GM19468 (cell line): Measurements from ENCODE around the gene CPS1.

Experiments
- ATAC-seq: cut with Tn5 transposase; IDR thresholded peaks from one replicate; pipeline ENCODE4 v1.9.1; 2021; ENCODE audit warnings: mild to moderate bottlenecking, moderate library complexity, moderate number of reproducible peaks; ENCODE audit not compliant: unreplicated experiment; ENCODE audit errors: extremely low read depth

CPS1 gene

DNA sequence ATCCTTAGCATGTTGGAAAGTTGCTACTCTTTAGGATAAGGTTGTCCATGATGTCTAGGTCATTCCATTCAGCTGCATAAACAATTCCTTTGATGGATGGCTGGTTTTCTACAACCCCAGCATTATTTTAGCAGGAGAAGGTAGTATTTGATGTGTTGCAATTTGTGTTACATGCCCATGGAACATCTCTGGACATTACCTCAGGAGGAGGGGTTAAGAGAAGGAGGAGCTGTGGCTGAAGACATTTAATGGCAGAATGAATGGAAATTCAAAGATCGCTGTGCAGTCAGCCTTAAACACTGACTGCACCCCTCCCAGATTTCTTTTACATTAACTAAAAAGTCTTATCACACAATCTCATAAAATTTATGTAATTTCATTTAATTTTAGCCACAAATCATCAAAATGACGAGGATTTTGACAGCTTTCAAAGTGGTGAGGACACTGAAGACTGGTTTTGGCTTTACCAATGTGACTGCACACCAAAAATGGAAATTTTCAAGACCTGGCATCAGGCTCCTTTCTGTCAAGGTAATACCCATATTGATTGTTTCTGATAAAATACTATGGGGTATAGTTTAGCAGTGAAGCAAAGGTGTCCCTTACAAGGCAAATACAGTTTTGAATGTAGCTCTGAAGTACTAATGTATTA, at the start of gene CPS1:
Gene CPS1, plus strand, starts transcription at position 271 of the 652 bp plus-strand sequence. Its CDS starts 135 bp downstream, at position 406.
- no peak for ATAC-seq

DNA sequence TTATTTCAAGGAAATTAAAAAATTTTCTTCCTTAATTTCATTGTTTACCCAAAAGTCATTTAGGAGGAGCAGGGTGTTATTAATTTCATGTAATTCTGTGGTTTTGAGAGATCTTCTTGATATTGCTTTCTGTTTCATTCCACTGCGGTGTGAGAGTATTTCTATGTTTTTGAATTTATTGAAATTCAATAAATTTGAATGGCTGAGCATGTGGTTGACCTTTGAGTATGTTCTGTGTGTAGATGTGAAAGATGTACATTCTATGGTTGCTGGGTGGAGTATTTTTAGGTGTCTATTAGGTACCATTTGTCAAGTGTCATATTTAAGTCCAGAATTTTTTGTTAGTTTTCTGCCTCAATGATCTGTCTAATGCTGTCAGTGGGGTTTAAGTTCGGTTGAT, 40.5 kb upstream of the CPS1 start:
- ATAC-seq = no peak

DNA sequence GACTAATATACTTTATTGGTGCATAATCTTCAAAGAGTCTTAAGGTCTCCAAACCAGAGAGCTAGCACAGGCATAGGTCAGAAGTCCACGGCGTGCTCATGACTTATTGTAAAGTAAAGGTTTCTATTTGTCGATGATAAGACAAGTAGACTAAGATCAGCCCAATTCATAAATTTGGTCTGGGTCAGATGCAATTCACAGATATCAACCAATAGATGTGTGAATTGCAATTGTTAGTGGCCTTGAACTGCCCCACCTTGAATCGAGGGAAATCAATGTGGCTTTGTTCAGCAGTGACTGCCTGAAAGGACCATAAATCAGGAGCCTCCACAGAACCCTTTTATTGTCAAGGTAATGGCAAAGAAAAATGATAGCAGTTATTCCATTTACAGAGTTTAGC, 39.1 kb upstream of the CPS1 start:
- no peak for ATAC-seq

DNA sequence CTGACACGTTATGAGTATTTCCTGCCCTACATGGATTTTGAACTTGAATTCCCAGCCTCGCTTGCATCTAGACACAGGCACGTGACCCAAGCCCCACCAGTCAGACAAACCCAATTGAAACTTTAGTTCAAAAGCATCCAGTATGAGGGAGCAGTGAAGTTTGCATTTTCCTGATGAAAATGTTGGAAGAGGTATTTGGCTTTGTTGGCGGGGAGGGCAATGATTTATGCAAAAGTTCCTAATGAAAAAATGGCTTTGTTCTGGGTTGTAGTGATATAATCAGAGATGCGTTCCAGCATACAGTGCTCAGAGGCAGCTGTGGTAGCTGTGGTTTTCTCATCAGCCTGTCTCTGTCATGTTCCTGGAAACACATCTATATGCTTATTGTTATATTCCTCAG, 36.8 kb upstream of the CPS1 start:
- ATAC-seq = no peak

DNA sequence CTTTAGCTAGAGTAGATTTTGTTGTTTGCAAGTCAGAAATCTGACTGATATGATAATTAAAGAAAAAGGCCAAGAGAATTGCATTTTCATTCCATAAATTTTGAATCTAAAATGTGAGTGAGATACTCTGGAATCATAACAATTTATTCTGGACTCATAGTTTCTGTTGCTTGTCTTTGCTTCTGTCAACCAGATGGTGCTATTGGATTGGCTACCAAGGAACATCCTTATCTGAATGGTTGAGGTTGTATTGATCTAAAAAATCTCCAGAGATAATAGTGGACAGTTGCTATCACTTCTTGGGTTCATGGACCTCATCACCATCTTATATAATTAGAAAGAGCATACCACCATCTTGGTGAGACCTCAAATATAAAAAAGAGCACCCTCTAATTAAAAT, 34.0 kb upstream of the CPS1 start:
- no peak for ATAC-seq

DNA sequence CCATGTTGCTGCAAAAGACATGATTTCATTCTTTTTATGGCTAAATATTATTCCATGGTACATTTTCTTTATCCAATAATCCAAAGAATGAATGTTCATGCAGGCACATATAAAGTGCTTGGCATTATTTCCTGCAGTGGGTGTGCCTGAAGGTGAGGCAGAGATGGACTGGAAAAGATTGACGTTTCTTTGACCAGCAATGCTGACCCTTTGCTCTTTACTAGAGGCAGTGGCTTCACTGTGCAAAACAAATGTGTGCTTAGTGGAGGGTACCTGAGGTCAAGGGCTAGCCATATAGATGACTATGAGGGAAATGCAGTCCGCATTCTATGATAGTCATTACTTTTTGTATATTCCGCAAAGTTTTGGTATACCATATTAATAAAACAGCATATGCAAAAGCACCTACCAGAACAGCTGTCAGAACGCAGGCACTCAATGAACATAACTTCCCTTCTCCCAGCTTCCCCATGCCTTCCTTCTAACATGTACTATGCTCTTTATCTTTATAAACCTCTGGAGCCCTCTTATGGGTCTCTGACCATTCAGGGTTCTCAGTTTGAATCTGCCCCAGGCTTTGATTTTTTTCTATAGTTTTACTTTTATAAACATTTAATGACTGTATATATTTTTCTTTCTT, 32.6 kb upstream of the CPS1 start:
- no peak for ATAC-seq

DNA sequence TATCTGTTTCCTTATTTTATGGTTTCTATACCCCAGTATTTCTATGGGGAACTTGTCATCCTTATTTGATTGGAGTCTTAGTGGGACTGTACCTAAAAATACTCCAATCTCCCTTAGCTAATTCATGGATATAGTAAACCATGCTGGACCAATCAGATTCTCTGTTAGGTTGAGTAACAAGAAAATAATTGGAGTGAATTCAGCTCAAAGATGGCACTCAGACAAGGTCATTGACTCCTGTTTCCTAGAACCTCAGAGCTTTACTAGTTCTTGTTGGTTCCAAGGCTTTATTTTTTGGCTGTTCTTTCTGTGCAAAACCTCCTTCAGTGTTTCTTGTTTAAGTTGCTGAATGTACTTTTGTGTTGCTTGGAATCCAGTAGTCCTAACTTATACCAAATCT, 31.9 kb upstream of the CPS1 start:
- no peak for ATAC-seq

DNA sequence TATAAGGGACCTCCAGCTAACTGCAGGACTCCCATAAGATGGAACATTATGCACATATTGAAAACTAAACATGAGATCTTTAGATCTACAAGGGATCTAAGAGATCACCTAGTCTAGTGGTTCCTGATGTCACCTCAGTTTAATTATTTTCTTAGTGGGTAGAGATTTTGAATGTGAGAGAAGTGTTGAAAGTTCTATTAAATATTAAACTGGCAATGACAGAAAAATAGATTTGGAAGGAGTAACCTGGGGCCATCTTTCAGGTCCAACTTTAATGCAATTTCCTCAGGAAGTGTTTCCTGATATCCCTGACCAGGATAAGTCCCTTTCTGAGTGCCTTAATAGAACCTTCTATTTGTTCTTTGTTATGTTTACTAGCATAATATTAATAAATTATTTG, 29.1 kb upstream of the CPS1 start:
- ATAC-seq = no peak

DNA sequence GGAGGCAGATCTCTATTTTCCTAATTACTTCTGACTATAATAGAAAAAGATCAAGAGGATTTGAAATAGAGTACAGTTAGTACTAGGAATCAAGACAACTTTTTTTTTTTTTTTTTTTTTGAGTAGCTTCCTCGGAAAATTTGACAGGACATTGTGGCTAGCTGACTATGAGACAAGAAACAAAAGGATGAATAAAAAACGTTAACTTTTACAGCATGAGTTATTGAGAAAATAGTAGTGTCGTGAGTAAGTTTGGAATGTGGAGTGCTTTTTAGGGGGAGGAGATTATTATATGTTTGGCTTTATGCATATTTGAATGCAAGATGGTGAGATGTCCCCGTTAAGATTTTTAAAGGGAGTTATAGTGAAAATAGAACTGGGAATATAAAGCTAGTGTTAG, 27.7 kb upstream of the CPS1 start:
- ATAC-seq = no peak

DNA sequence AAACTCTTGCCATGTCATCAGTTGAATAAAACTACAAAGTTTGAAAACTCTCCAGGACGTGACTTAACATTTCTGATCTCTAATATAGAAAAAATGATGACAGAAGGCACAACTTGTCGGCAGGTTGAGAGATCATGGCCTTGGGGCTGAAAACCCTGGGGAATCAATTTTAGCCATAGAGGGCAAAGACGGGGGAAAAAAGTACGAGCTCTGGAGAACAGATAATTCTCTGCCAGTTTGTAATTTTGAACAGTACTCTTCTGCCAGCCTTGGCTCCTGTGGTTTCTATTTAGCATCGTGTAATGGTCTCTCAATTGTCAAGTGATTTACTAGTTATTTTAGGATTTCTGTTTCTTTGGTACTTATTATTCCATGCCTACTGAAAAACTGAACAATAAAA, 25.3 kb upstream of the CPS1 start:
- ATAC-seq = no peak

DNA sequence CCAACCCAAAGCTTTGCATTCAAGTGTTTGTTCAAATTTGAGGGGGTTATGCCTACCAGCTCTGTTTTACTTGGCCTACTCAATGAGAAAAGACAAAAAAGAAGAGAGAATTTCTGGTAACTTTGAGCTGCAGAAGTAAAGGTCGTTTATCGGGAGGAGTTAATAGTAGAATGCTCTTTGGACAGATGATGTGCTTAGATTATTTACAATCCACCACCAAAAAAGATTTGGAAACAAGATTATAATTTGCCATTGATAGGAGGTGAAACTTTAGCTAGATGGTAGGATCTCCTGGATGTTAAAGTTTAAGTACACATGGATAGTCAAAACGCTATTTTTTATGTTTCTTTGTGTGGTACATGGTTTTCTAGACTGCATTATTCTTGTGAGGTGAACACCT, 24.9 kb upstream of the CPS1 start:
- ATAC-seq = no peak

DNA sequence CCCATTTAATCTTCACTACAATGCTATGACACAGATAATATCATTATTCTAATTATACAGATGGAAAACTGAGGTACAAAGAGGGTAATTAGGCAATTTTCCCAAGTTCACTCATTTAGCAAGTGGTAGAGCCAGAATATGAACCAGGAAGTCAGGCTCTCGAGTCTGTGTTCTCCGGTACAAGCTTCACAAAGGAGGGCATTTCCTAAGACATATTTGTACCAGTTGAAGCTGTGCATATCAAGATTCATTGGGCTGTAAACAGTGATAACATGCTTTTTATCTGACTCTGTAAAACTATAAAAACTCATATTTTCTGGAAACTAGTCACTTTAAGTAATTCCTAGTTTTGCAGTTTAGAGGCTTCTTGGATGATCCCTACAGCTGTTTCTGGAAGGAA, 23.0 kb upstream of the CPS1 start:
- ATAC-seq = no peak

DNA sequence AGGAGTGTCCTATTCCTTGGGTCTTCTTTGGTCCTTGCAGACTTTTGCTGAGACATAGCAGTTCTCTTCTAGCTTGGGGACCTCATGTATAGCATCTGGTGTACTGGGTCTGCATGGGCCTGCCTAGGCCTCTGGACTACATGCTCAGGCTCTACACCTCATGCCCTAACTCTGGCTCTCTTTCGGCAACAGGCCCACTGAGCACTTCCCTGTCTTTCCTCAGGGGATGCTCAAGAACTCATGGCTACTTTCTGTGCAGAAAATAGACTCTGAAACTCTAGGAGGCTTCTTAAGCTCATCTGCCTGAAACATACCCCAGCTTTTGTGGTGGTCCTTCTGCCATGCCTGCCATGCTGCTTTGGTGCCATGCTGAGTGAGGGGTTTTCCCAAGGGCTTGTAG, 21.5 kb upstream of the CPS1 start:
- no peak for ATAC-seq

DNA sequence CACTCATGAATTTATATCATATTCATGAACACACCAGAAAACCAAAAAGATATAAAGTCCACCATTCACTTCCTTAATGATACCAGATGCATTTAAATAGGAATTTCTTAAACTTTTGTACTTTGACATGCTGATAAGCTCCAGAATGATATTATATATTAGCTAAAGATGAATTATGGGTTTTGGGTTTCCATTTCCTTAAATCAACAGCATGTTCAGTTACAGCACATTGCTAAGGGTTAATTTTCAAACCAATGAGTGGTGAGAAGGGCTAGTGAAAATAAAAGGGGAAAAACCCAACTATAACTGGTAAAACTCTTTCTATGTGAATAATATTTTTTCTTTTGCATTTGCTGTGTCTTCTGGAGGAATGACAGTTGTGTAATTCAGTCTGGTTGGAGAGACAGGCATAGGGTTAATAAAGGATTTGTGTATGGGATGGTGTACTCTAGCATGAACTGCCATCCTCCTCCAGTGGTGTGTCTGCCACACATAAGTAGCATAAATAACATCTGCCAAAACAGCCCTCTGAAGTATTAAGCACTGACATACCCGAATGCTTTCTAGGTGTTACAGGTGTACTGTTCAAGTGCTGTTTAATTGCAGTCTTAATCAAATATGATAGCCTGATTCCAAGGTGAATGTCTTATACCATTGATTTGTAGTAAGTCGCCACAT, 19.3 kb upstream of the CPS1 start:
- ATAC-seq = no peak

DNA sequence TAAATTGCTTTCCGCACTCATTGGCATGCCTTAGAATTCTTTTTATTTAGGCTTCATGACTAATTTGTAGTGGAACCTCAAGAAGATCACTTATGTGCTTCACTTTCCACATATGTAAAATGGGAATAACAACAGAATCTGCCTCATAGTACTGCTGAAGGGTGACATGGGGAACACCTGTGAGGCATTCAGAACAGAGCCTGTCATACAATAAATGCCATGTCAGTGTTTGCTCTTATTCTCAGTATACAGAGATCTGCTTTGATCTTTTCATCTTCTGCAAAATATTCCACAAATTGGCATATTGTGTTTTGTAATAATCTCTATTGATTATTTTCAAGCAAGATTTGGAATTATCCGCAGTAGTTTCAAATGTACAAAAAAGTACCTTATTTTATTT, 17.4 kb upstream of the CPS1 start:
- no peak for ATAC-seq

DNA sequence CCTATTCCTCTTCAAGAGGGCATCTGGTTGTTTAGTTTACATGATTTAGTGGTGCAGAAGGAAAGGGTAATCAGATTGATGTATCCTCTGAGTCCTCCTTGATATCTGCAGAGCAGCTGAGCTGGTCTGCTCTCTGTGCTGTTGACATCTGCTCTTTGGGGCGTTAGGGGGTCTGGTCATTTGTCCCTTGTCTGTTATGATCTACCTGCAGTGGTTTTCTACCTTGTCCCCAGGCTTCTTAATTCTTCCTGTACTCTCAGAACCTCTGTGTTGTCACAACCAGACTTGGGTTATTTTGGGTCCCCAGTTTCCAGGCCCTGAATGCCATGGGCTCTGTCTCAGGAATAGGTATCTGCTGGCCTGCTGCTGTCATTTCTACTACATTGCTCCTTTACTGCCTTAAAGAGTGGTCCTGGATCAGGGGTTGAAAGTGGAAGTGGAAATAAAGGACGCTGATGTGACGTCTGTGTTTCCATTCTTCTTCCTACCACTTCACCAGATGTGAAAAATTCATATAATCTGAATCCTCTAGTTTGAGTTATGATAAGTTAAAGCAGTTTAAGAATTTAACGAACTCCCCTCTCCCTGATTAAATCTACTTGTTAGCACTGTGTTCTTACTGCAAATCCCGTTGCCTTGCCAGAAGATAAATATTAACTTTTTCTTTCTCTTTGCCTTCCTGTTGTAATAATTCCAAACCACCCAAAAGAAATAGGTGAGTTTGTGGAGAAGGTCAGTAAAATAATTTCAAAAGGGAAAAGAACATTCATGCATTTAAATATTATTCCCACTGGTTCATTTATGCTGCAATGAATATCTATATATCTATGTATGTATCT, 16.6 kb upstream of the CPS1 start:
- ATAC-seq = no peak

DNA sequence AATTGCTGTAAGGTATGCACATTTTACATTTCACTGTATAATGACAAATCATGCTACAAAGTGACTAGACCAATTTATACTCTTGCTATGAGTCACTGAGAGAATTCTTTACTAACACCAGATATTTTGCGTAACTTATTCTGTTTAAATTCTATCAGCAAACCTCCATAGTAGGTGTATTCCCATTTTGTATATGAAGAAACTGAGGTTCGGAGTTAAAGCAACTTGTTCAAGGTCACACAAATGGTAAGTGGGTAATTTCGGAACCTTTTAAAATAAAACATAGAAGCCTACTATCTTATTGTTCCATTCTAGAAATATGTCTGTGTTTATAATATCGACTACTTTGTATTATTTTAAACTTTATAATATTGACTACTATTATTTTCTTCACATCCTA, 15.9 kb upstream of the CPS1 start:
- ATAC-seq = no peak

DNA sequence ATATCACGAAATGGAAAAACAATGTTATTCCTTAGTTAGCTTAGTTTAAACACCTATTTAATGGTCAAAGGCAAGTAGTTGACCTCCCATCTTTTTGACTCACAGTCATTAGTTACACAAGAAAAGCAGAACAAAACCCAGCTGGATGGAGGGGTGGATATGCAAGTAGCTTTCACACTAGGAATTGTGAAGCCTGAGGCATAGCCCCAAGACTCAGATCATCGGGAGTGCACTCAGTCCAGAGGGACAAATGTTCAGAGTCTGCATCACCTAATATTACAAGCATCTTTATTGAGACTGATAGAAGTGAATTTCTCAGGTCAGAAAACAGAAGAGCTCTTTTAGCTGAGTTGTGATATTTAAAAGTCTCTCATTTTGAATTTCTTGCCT, 15.5 kb upstream of the CPS1 start:
- ATAC-seq = no peak

DNA sequence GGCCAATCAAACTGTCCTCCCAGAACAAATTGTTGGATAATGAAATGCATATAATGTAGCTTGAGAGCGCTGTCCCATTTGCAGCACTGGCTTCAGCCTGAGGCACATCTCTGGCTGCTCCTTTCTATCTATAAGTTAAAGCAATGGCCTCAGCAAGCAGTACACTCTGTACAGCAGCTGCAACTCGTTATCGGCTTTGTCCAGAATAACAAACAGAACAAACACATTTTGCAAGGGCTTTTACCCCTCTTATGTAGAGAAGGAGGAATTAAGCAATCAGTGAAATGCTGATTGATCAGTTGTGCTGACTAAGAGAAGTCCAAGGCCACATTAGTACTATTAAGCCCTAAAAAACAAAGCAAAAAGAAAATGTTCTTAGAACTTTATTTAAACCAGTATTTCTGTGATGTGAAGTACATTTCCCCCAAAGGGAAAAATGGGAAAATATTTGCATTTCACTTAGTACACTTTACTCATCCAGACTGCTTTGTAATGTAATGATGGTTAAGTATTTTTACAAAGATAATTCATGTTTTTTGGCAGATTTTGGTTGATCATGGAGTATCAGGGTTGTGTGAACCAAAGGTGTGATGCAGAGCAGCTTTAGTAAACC, 15.0 kb upstream of the CPS1 start:
- ATAC-seq = no peak

DNA sequence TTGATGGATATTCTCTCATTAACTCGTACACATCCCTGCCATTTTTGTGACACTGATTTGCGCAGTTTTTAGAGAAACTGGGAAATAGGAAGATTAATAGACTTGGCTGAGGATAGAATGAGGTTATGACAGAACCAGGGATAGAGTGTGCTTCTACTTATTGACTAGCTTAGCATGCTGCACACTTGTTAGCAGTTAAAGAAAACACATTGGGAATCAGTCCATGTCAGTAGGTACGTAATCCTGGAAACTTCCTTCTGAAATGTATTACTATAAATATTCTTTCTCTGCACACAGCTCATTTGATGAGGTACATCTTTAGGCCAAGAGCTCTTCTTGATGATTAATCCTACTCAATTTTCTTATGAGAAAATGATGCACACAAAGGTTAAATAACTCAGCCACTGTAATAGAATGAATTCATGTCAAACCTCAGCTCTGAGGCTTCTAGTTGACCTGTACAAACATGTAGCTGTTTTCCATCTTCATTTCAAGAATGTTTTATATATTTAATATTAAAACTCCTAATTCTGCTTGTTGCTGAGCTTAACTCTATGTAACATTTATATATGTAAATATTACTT, 12.3 kb upstream of the CPS1 start:
- no peak for ATAC-seq
